CD4-positive, CD25-positive, alpha-beta regulatory T cell (primary cell): Measurements from ENCODE around the gene CELF6. TPM values are rescaled to one million over a fixed set of nuclear protein-coding genes. Genes with fewer than 3 reads are reported as not detected.

Source experiments
- polyA plus RNA-seq, 4 donors: library from polyadenylated mRNA; unstranded; fragments of 300-500 nt; fragmentation: Illumina TruSeq; gene quantifications; one replicate each; pipeline ENCODE4 v1.2.3, GENCODE V29; 2021
- total RNA-seq: library from RNA; stranded (reverse); gene quantifications from one replicate; pipeline ENCODE4 v1.2.3, GENCODE V29; 2022

CELF6 gene
- total and polyA plus RNA-seq, 5 donors from 2014 or later = 0.14 to 1.7 TPM; not detected in 3

Other genes starting within 250 kb of the CELF6 start
- gene MYO9A, start 202.0 kb downstream of the CELF6 start, total RNA-seq = 32.3 TPM
- 10 to 100 TPM in 3 of 4 donors, 1 to 10 TPM in 1; 8.3 to 12.5 (median 10.9) TPM for gene MYO9A, start 202.0 kb downstream of the CELF6 start, polyA plus RNA-seq
- 0.15 TPM for gene SENP8, start 201.8 kb downstream of the CELF6 start, total RNA-seq
- gene SENP8, start 201.8 kb downstream of the CELF6 start, polyA plus RNA-seq = 1 to 10 TPM in 3 of 4 donors, under 1 TPM in 1; 0.79 to 1.4 (median 1.3) TPM
- gene GRAMD2A, start 122.4 kb downstream of the CELF6 start, total RNA-seq = not detected
- not detected for gene GRAMD2A, start 122.4 kb downstream of the CELF6 start, polyA plus RNA-seq
- 332 TPM for gene PKM, start 89.0 kb downstream of the CELF6 start, total RNA-seq
- gene PKM, start 89.0 kb downstream of the CELF6 start, polyA plus RNA-seq = 100 to 1,000 TPM; 380 to 510 (median 440) TPM
- 101 TPM for gene PARP6, start 47.6 kb downstream of the CELF6 start, total RNA-seq
- gene PARP6, start 47.6 kb downstream of the CELF6 start, polyA plus RNA-seq = 10 to 100 TPM; 14.5 to 19.2 (median 16.0) TPM
- 88.1 TPM for gene HEXA, start 55.9 kb upstream of the CELF6 start, total RNA-seq
- 10 to 100 TPM; 81.9 to 97.4 (median 89.4) TPM for gene HEXA, start 55.9 kb upstream of the CELF6 start, polyA plus RNA-seq
- gene TMEM202, start 78.1 kb upstream of the CELF6 start, total RNA-seq = not detected
- gene TMEM202, start 78.1 kb upstream of the CELF6 start, polyA plus RNA-seq = not detected
- gene ARIH1, start 154.2 kb upstream of the CELF6 start, total RNA-seq = 242 TPM
- 10 to 100 TPM; 13.1 to 22.8 (median 14.7) TPM for gene ARIH1, start 154.2 kb upstream of the CELF6 start, polyA plus RNA-seq